Lung (tissue), 12 donors: Measurements from ENCODE around the gene COX10. TPM values are rescaled to one million over a fixed set of nuclear protein-coding genes. Genes with fewer than 3 reads are reported as not detected.

ENCODE experiments used
- ATAC-seq: fragments of 200-7000 bp; cut with Tn5 transposase; one replicate; pipeline ENCODE4 v1.9.1; 2020; ENCODE audit warnings: moderate number of reproducible peaks; ENCODE audit not compliant: insufficient read depth, low FRiP score
- DNase-seq, 3 donors: peaks; one replicate each; pipeline ENCODE4 v3.0.0-alpha.2; 2013 to 2017
- H3K27ac ChIP-seq, 2 donors: one replicate each; pipeline ENCODE4 v1.5.1; 2013; ENCODE audit warnings: mild to moderate bottlenecking in 2 of 2, moderate library complexity in 2 of 2, control low read depth in 1 of 2, inconsistent platforms in 1 of 2, low read depth in 1 of 2, low read length in 1 of 2
- H3K27me3 ChIP-seq, 3 donors: one replicate each; pipeline ENCODE4 v1.5.1; 2013; ENCODE audit warnings: low read length in 2 of 3; ENCODE audit not compliant: control insufficient read depth in 3 of 3, insufficient read depth in 3 of 3
- H3K36me3 ChIP-seq, 4 donors: one replicate each; pipeline ENCODE4 v1.5.1; 2013; ENCODE audit warnings: low read length in 4 of 4, mild to moderate bottlenecking in 1 of 4, moderate library complexity in 1 of 4; ENCODE audit not compliant: control insufficient read depth in 4 of 4, insufficient read depth in 4 of 4
- H3K4me1 ChIP-seq, 5 donors: one replicate each; pipeline ENCODE4 v1.5.1; 2013; ENCODE audit warnings: low read length in 5 of 5, mild to moderate bottlenecking in 2 of 5, moderate library complexity in 1 of 5; ENCODE audit not compliant: control insufficient read depth in 5 of 5, insufficient read depth in 5 of 5
- H3K4me3 ChIP-seq: one replicate; pipeline ENCODE4 v1.5.1; 2013; ENCODE audit warnings: mild to moderate bottlenecking, control low read depth, moderate library complexity
- H3K9ac ChIP-seq, 2 donors: one replicate each; pipeline ENCODE4 v1.5.1; 2013; ENCODE audit warnings: low read length in 2 of 2, control low read depth in 1 of 2; ENCODE audit not compliant: insufficient read depth in 1 of 2
- H3K9me3 ChIP-seq, 4 donors: one replicate each; pipeline ENCODE4 v1.5.1; 2013; ENCODE audit warnings: low read length in 3 of 4, mild to moderate bottlenecking in 1 of 4, moderate library complexity in 1 of 4; ENCODE audit not compliant: control insufficient read depth in 4 of 4, insufficient read depth in 3 of 4
- CTCF ChIP-seq: IDR thresholded peaks from 2 replicates; pipeline ENCODE4 v1.5.1; 2012; ENCODE audit warnings: mild to moderate bottlenecking; ENCODE audit errors: control extremely low read depth, extremely low read depth
- WGBS, 2 donors: extraction: QIAGEN DNeasy Blood & Tissue Kit; methylation state at CpG; one replicate each; pipeline ENCODE4 v1.1.7; 2013; 5-methylcytosine and 5-hydroxymethylcytosine counted together
- polyA plus RNA-seq, 2 donors: library from polyadenylated mRNA; stranded (reverse); fragments of 200-250 nt; gene quantifications; one replicate each; pipeline ENCODE4 v1.2.1, GENCODE V29; 2013
- total RNA-seq, 2 donors: library from RNA; depleted of rRNA in 1 of 2; stranded (reverse); fragments of >200 nt in 1 of 2; gene quantifications; one replicate each; pipeline ENCODE4 v1.2.1, GENCODE V29; 2014 to 2021
- donor health status: control.
- donor health status: control.
- donor health status: Bipolar disorder and iron deficiency.
- donor health status: healthy.
- donor health status: DM: yes; HTN: yes; CAD: no.

The COX10 gene
- total and polyA plus RNA-seq, 4 donors, result 6.4 to 17.9 (median 12.4) TPM

- TF ChIP-seq CTCF, result no peak
- no peak overlapping the region for H3K9ac ChIP-seq
- DNase-seq (no peak), ATAC-seq (no peak)
- peaks cover 0 to 1% (median 0%) of the 10 kb centered on the region in 4 donors for H3K36me3 ChIP-seq
- 15 to 52% methylated on average over 4 of the region's 4 CpGs for WGBS, 2 donors
- peaks cover 0 to 3% (median 0%) of the 10 kb centered on the region in 5 donors for H3K4me1 ChIP-seq
- no peaks in the 10 kb centered on the region for H3K27me3 ChIP-seq
- H3K27ac ChIP-seq, result no peak overlapping the region
- no peaks in the 10 kb centered on the region for H3K9me3 ChIP-seq
- H3K4me3 ChIP-seq, result no peak overlapping the region
These were observed 87.4 kb downstream of the COX10 start for GRCh38 chr17:14156689-14157088.

GRCh38 chr17:14157822-14158221, 88.5 kb downstream of the COX10 start:
- no peak overlapping the region for H3K9ac ChIP-seq
- no peak for DNase-seq
- H3K4me1 ChIP-seq, result no peaks in the 10 kb centered on the region
- no peak for ATAC-seq
- H3K27me3 ChIP-seq, result no peaks in the 10 kb centered on the region
- WGBS, 2 donors, result 94 to 95% methylated on average over 1 of the region's 1 CpG
- no peak overlapping the region for H3K27ac ChIP-seq
- TF ChIP-seq CTCF, result no peak
- no peaks in the 10 kb centered on the region for H3K9me3 ChIP-seq
- H3K36me3 ChIP-seq, result peaks cover 0 to 1% (median 0%) of the 10 kb centered on the region in 4 donors
- no peak overlapping the region for H3K4me3 ChIP-seq

GRCh38 chr17:14158707-14159106, 89.4 kb downstream of the COX10 start:
- Histone ChIP-seq H3K36me3 (peaks cover 0 to 1% (median 0%) of the 10 kb centered on the region in 4 donors), H3K27me3 (no peaks in the 10 kb centered on the region), H3K4me1 (no peaks in the 10 kb centered on the region), H3K27ac (no peak overlapping the region), H3K9ac (no peak overlapping the region), H3K9me3 (no peaks in the 10 kb centered on the region), H3K4me3 (no peak overlapping the region)
- no peak for DNase-seq
- WGBS, 2 donors, result 77 to 82% methylated on average over 3 of the region's 3 CpGs
- TF ChIP-seq CTCF, result no peak
- ATAC-seq, result no peak

- WGBS, 2 donors, result 73 to 96% methylated on average over 1 of the region's 1 CpG
- no peak for ATAC-seq
These were observed 92.1 kb downstream of the COX10 start for GRCh38 chr17:14161419-14161818.

More at GRCh38 chr17:14161419-14161818, 92.1 kb downstream of the COX10 start:
- H3K27me3 ChIP-seq, result no peaks in the 10 kb centered on the region
- no peak overlapping the region for H3K27ac ChIP-seq
- TF ChIP-seq CTCF, result no peak
- H3K9ac ChIP-seq, result no peak overlapping the region
- no peak overlapping the region for H3K4me3 ChIP-seq
- no peaks in the 10 kb centered on the region for H3K9me3 ChIP-seq
- DNase-seq, result no peak
- no peaks in the 10 kb centered on the region for H3K4me1 ChIP-seq
- H3K36me3 ChIP-seq, result peaks cover 0 to 1% (median 0%) of the 10 kb centered on the region in 4 donors
